A549 (cell line): ENCODE measurements around the gene TAB3.

Experiments
- CHD4 ChIP-seq: fragments of 200-600 bp; sonication (generic); IDR thresholded peaks from 2 replicates; pipeline ENCODE4 v1.6.1; 2016; ENCODE audit warnings: antibody characterized with exemption, mild to moderate bottlenecking, borderline replicate concordance
- EP300 ChIP-seq, 2 experiments: fragments of >200 bp; sonication (Bioruptor Twin); formaldehyde crosslinking; IDR thresholded peaks; 2 replicates in 1 of 2; 3 replicates in 1 of 2; pipeline ENCODE4 v1.6.1; 2016 to 2017
- HMGXB4 ChIP-seq: fragments of 250-450 bp; sonication (Bioruptor Pico); IDR thresholded peaks from 2 replicates; pipeline ENCODE4 v1.5.0; 2021; ENCODE audit warnings: mild to moderate bottlenecking, moderate library complexity, borderline replicate concordance
- JUNB ChIP-seq: fragments of >200 bp; sonication (Bioruptor Twin); formaldehyde crosslinking; IDR thresholded peaks from 2 replicates; pipeline ENCODE4 v1.6.1; 2016
- KDM1A ChIP-seq: fragments of 200-600 bp; sonication (generic); IDR thresholded peaks from 2 replicates; pipeline ENCODE4 v1.6.1; 2016; ENCODE audit warnings: low read depth, mild to moderate bottlenecking
- MYC ChIP-seq: IDR thresholded peaks from 2 replicates; pipeline ENCODE4 v1.6.1; 2012; ENCODE audit warnings: mild to moderate bottlenecking, inconsistent platforms, low read length, improper control_type of control experiment, borderline replicate concordance
- NR3C1 ChIP-seq: fragments of >200 bp; sonication (Bioruptor Twin); formaldehyde crosslinking; IDR thresholded peaks from 3 replicates; pipeline ENCODE4 v1.6.1; 2017
- POLR2A ChIP-seq: IDR thresholded peaks from 2 replicates; pipeline ENCODE4 v1.6.1; 2012; ENCODE audit warnings: mild to moderate bottlenecking, low read length

DNA sequence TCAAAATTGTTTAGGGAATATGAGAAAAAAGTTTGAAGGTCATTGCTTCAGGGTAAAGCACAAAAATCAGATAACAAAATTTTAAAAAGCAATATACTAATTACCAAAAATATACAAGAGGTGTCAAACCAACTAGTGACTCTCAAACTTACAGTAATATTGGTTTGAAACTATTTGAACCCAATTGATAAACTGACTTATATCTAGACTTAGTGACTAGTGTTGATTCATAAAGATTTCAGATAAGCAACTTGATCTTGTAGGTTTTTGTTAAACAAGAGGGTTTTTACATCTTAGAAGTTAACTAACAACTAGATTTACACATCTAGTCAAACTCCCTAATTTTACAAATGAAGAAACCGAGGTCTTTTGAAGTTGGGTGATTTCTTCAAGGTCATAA, 7.7 kb downstream of the TAB3 start:
- TF ChIP-seq HMGXB4 (CRISPR knock-in tag), result no peak
- TF ChIP-seq MYC, result no peak
- no peak for TF ChIP-seq KDM1A
- no peak for TF ChIP-seq NR3C1
- TF ChIP-seq EP300 (IDR thresholded peaks at IDR 0.05), result no peak
- TF ChIP-seq POLR2A, result no peak
- no peak for TF ChIP-seq JUNB
- no peak for TF ChIP-seq CHD4
